ENCODE measurements around the gene PGAP1.
A peak's percentile ranks its signal among the peaks of the same experiment; 100 is the strongest.

Gene PGAP1

GRCh38 chr2:196804381-196804780 is 122.1 kb downstream of the PGAP1 start:
- Histone ChIP-seq H3K4me3 (ENCODE audit: low read depth, low read length) (no peak overlapping the region), H3K9me3 (ENCODE audit: severe bottlenecking) (no peaks in the 10 kb centered on the region), H3K27me3 (ENCODE audit: insufficient read depth, low read depth, severe bottlenecking) (no peaks in the 10 kb centered on the region), H3K27ac (no peak overlapping the region), H3K36me3 (no peaks in the 10 kb centered on the region)
- no peak for DNase-seq
- TF ChIP-seq CTCF (IDR thresholded peaks at IDR 0.05; ENCODE audit: low read depth, low read length) = no peak

- no peaks in the 10 kb centered on the region for H3K27me3 ChIP-seq (ENCODE audit: insufficient read depth, low read depth, severe bottlenecking)
- no peaks in the 10 kb centered on the region for H3K36me3 ChIP-seq
- no peaks in the 10 kb centered on the region for H3K9me3 ChIP-seq (ENCODE audit: severe bottlenecking)
- no peak for DNase-seq
- H3K4me3 ChIP-seq (ENCODE audit: low read depth, low read length) = no peak overlapping the region
- no peak overlapping the region for H3K27ac ChIP-seq
- TF ChIP-seq CTCF (IDR thresholded peaks at IDR 0.05; ENCODE audit: low read depth, low read length) = no peak
Observed at GRCh38 chr2:196802401-196802800, 124.1 kb downstream of the PGAP1 start.

- H3K27ac ChIP-seq = no peak overlapping the region
- no peak overlapping the region for H3K4me3 ChIP-seq (ENCODE audit: low read depth, low read length)
- no peak for TF ChIP-seq CTCF (IDR thresholded peaks at IDR 0.05; ENCODE audit: low read depth, low read length)
- DNase-seq = no peak
- H3K27me3 ChIP-seq (ENCODE audit: insufficient read depth, low read depth, severe bottlenecking) = no peaks in the 10 kb centered on the region
- H3K36me3 ChIP-seq = no peaks in the 10 kb centered on the region
- no peaks in the 10 kb centered on the region for H3K9me3 ChIP-seq (ENCODE audit: severe bottlenecking)
Observed at GRCh38 chr2:196801674-196802261, 124.7 kb downstream of the PGAP1 start.

GRCh38 chr2:196798980-196799379 is 127.5 kb downstream of the PGAP1 start:
- no peak for TF ChIP-seq CTCF (IDR thresholded peaks at IDR 0.05; ENCODE audit: low read depth, low read length)
- H3K4me3 ChIP-seq (ENCODE audit: low read depth, low read length) = peak overlapping the region; percentile 77
- no peak for DNase-seq
- no peaks in the 10 kb centered on the region for H3K36me3 ChIP-seq
- no peaks in the 10 kb centered on the region for H3K9me3 ChIP-seq (ENCODE audit: severe bottlenecking)
- H3K27me3 ChIP-seq (ENCODE audit: insufficient read depth, low read depth, severe bottlenecking) = no peaks in the 10 kb centered on the region
- H3K27ac ChIP-seq = peak overlapping the region; percentile 58; the same call in 1 of the 2 replicates

GRCh38 chr2:196792865-196793264 is 133.6 kb downstream of the PGAP1 start:
- DNase-seq = no peak
- Histone ChIP-seq H3K27me3 (ENCODE audit: insufficient read depth, low read depth, severe bottlenecking) (no peaks in the 10 kb centered on the region), H3K36me3 (peaks cover 21% of the 10 kb centered on the region), H3K4me3 (ENCODE audit: low read depth, low read length) (no peak overlapping the region), H3K9me3 (ENCODE audit: severe bottlenecking) (no peaks in the 10 kb centered on the region), H3K27ac (no peak overlapping the region)
- TF ChIP-seq CTCF (IDR thresholded peaks at IDR 0.05; ENCODE audit: low read depth, low read length) = no peak
